ENCODE data around the gene DSTN.
"Not testable (repeated sequence)": the region's sequence is repeated elsewhere in the genome, so short reads cannot be mapped to it uniquely, and the experiment has no call there.

Gene DSTN

DNA sequence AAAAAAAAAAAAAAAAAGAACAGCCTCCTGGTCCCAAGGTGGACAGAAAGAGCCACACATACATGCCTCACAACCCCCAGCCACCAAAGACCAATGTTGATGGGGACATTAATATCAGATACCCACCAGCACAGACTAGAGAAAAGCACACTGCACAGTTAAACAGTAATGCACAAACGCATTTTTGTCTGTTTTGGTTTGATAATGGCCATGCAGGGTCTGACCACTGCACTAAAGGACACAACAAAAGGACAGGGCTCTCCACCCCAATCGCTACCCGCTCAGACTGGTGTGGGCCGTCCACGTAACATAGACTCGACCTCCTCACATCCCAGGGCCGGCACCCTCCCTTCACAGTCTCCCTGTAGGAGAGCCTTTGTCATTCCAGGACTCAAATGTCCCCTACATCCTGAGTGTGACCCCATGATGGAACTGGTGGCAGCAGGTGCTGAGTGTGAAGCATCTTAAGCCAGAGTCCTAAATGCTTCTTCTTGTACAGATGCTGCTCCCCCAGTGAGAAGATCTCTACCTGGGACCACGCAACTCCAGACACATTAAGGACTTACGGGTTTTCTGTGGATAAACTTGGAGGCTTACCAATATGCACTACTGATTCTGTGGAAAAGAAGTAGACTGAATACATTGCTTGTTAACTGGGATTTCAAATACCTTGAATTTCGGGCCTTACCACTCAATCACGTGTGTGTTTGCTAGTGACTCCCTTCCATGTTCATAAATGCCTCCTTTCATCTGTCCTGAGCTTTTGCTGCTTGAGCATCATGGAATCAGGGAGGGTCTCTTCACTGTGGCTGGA lies 84.2 kb downstream of the DSTN start:
- DNase-seq = no peak

DNA sequence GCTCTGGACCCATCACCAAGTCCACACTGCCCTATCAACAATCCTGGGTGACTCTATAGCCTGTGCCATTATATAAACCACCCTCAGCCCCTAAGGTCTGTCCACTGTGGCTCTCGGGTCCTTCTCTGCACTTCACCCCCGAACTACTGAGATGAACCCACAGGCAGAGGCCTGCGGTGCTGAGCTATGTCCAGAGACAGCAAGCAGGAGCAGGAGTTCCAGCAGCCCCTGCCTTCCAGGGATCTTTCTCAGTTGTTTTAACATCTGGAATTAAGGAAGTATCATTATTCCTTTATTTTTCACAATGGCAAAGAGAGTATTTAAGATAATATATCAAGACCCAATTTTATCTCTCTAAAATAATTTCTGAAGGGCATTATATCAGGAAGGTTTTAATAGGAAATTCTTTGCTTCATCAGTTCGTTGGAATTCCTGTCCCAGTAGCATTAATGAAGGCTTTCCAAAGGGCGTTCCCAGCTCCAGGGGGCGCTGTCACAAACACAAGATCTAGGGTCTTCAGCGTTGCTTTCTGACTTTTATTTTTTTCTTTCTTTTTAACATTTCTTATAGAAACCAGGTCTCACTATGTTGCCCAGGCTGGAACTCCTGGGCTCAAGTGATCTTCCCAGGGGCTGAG lies 84.9 kb downstream of the DSTN start:
- no peak for DNase-seq

DNA sequence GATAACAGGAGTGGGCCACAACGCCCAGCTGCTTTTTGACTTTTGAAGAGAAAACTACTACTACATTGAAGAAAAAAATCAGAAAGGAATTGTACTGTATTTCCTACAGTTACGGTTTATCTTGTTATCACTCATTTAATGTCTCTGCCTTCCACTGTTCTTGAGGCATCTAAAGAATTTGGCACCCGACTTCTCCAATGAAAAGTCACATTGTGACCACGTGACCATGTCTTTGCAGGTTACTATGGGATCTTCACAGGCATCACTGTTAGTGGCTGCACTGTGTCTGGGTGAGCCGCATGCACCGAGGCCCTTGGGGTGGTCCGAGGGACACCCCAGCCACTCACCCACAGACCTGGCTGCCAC lies 85.4 kb downstream of the DSTN start:
- DNase-seq = no peak

DNA sequence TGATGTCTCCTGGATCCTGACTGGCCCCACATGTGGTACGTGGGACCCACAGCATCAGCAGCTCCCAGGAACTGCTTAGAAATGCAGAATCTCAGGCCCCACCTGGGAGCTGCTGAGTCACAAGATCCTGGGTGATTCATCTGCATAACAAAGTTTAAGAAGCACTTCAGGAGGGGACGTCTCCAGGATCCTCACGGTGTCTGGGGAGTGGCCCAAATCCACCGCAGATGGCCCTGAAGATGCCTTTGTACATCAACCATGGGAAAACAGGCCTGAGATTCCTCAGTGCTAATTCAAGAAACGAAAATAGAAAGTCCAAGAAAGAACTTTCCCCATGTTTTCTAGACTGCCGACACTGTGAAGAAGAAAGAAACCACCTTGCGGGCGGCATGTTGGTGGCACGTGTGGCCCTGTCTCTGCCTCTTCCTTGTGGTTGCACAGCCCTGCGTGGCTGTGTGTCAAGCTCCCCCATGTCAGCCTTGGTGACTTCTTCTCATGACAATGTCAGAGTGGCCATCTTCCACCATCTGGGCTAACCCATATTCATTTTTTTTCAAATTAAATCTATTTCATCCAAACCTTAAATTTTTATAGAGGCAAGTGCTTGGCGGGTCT lies 86.1 kb downstream of the DSTN start:
- DNase-seq = no peak

DNA sequence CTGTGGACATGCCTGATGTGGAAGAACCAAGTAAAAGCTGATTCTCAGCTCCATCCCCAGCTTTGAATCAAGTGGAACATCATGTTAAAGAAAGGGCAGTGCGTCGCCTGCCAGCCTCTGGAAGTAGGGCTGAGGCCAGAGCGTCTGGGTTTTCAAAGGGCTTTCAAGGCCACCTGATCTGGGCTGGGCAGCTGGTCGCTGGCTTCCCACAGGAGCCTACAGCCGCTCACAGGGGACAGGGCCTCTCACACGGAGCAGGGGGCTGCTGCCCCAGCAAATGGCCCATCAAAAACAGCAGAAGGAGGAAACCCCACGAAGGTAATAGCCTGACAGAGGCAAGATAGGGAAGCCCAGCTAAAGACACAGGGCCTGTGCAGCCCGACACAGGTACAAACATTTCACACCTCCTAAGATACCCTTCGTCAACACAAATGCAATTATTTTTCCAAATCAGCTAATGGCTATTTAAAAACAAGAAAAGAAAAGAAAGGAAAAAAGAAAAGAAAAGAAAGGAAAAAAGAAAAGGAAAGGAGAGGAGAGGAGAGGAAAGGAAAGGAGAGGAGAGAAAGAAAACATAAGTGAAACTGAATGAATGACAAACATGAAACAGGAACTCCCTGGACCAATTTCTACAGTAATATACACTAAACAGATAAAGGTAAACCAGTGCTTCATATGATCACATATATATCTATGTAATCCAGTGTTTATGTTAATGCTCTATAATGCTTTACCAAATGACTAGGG lies 87.4 kb downstream of the DSTN start:
- DNase-seq = no peak

DNA sequence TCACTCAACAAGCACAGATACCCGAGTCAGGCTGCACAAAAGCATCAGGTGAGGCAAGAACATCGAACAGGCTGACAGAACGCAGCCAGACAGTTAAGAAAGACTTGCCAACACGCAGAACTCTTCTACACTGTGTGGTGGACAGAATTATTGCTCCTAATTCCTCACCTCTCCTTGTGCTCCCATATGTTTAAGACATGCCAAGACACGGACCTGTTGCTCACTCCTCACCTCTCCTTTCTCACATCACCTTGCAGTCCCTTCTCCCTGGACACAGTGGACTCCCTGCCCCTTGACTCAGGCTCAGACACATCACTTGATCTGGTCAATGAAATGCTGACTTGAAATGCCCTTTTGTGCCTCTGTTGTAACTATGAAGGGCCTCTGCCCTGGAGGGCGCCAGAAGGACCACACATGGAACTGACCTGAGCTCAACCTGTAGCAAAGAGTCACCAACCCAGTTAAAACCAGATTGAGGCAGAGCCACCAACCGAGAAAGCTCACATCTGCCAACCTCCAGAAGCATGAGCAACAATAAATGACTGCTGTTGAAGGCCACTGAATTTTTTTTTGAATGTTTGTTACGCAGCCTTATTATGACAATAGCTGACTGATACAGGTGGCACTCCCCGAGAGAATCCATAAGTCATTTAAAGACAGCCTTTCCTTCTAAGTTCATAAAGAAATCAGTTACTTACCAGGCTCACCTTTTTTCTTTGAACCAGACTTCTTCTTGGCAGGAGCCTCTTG lies 88.2 kb downstream of the DSTN start:
- DNase-seq = no peak

DNA sequence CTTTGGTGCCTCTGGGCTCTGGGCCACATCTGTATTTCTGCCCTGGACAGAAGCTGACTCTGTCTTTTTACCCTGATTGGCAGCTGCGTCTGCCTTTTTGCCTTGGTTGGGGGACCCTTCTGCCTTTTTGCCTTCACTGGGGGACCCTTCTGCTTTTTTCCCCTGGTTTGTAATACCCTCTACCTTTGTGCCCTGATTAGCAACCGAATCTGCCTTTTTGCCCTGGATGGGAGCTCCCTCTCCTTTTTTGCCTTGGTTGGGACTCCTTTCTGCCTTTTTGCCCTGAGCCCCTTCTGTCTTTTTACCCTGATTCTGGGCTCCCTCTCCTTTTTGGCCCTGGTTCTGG lies 88.7 kb downstream of the DSTN start:
- DNase-seq = no peak

DNA sequence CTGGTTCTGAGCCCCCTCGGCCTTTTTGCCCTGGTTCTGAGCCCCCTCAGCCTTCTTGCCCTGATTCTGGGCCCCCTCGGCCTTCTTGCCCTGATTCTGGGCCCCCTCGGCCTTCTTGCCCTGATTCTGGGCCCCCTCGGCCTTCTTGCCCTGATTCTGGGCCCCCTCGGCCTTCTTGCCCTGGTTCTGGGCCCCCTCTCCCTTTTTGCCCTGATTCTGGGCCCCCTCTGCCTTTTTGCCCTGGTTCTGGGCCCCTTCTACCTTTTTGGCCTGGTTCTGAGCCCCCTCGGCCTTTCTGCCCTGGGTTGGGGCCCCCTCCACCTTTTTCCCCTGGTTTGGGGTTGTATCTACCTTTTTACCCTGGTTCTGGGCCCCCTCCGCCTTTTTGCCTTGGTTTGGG lies 89.5 kb downstream of the DSTN start:
- not testable (repeated sequence) for DNase-seq

Measured in stimulated activated CD4-positive, alpha-beta T cell treated with anti-CD3 and anti-CD28 coated beads, Interleukin-4, amount 100 ng/mL, for 24 hours (primary cell).